Putamen (tissue), 1 donor: ENCODE measurements around the gene ARMC9.

Experiments used
- DNase-seq: peaks from one replicate; pipeline ENCODE4 v3.0.0-alpha.2; 2016; ENCODE audit warnings: low spot score

The ARMC9 gene

GRCh38 chr2:231204581-231204980, 6.2 kb downstream of the ARMC9 start:
- no peak for DNase-seq

DNA sequence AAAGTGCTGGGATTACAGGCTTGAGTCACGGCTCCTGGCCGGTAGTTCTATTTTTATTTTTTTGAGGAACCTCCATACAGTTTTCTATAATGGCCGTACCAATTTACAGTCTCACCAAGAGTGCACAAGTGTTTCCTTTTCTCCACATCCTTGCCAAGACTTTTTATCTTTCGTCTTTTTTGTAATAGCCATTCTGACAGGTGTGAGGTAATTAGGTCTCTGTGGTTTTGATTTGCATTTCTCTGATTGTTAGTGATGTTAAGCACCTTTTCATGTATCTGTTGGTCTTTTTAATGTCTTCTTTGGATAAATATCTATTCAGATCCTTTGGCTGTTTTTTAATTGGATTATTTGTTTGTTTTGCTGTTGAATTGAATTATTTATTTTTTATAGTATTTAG, 9.3 kb downstream of the ARMC9 start:
- no peak for DNase-seq

GRCh38 chr2:231210782-231211181, 12.4 kb downstream of the ARMC9 start:
- no peak for DNase-seq

- no peak for DNase-seq
These were observed 13.1 kb downstream of the ARMC9 start for GRCh38 chr2:231211486-231211885.

GRCh38 chr2:231212329-231212845, 14.0 kb downstream of the ARMC9 start:
- DNase-seq, result no peak

GRCh38 chr2:231213931-231214642, 15.7 kb downstream of the ARMC9 start:
- no peak for DNase-seq

DNA sequence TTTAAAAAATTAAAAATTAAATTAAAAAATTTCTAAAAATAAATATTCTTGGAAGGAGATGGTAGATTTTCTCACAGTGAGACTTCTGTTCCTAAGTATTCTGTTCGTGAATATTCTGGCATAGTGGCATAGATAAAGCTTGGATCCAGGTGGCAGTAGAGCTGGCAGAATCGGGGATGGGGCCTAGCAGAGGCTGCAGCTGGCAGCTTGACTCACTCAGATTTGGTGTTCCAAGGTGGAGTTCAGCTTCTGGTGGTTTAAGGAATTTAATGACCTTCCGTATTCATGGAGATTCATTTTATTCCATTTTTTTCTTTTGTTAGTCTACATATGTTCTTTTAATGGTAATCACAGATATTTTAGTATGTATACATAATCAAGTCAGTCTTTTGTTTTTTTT, 19.9 kb downstream of the ARMC9 start:
- no peak for DNase-seq

- no peak for DNase-seq
These were observed 20.9 kb downstream of the ARMC9 start for GRCh38 chr2:231219289-231219688.

DNA sequence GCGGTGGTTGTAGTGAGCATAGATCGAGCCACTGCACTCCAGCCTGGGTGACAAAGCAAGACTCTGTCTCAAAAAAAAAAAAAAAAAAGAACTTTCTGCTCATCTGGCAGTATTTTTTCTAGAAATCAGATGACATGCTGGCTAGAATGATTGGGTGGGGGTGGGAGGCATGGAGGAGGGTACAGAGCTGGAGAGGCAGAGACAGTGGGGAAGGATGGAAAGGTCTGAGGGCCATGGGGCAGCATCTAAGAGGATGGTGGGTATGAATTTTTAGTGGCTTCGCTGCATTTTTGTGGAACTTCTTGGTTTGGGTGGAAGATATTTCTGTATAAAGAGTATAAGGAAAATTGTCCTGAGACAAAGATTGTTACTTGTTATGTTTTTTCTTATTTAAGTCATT, 23.3 kb downstream of the ARMC9 start:
- DNase-seq, result no peak

DNA sequence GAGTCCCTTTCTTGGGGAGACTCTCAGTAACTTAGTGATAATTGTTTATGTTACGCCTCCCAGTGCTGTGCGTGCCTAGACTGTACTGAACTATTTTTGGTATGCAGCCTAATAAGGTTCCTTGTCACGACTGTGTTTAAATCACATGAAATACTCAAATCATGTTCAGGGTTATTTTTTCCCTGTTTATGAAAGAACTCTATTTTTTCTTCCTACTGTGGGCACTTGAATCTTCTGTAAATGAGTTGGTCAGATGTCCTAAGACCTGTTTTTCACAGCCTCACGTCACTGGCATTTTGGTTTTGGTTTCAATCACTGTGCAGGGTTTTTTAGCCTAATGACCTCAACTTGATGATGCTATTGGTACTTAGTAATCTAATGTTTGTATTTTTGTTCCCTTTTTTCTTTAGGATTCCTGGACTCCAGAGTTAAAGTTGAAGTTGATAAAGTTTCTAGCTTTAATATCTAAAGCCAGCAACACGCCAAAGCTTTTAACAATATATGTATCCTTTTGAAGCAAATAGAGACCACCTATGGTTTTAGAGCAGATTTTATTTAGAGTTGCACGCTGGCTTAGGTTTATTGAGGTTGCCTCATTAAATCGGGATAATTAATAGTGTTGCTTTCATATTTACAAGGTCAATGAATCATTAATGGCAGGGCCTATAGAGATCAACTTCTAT, 24.0 kb downstream of the ARMC9 start:
- no peak for DNase-seq

GRCh38 chr2:231223001-231223375, 24.6 kb downstream of the ARMC9 start:
- DNase-seq, result no peak

DNA sequence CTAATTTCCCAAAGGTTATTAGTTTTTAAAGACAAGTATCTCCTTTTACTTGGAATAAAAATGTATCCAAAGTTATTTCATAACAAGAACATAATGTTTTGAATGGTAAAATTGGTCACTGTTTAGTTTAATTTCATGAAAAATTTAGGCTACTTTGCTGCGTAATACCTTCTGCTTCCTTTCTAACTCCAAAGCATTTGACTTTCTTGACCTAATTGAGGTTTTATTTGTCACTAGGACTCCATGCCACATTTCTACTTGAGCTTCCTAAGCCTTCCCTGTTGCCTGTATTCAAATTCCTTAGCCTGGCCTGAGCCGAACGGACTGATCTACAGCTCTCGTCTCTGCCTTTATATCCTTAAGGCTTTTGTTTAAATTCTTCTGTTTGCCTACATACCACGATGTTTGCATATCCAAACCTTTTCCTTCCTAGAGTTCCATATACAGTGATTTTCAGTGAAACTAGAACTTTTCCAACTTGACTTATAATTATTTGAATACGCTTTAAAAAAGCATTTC, 25.1 kb downstream of the ARMC9 start:
- no peak for DNase-seq

GRCh38 chr2:231227310-231228162, 29.1 kb downstream of the ARMC9 start:
- DNase-seq, result peak; percentile 86

GRCh38 chr2:231228223-231228622, 29.8 kb downstream of the ARMC9 start:
- DNase-seq, result no peak

DNA sequence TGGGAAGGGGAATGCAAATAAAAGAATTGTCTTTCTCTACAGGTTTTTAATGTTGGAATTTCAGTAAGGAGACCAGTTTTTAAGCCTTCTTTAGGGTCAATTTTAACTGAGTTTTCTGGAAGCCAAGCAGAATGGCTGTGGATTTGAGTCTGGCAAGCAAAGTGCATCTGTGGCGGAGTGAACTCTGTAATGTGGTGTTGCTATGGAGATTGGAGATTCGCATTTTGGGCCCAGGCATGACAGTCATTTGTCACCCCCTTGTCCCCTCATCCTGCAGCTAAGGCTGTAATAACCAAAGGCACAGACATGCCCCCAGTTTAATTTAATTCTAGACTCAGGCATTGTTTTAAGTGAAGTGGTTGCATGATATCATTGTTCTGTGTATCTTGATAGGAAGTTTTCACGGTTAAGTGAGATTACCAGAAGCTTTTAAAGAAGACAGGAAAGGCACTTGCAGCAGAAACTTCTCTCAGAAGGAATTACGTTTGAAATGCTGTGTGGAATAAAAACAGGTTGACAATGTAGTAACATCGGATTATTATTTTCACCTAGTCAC, 30.6 kb downstream of the ARMC9 start:
- no peak for DNase-seq

DNA sequence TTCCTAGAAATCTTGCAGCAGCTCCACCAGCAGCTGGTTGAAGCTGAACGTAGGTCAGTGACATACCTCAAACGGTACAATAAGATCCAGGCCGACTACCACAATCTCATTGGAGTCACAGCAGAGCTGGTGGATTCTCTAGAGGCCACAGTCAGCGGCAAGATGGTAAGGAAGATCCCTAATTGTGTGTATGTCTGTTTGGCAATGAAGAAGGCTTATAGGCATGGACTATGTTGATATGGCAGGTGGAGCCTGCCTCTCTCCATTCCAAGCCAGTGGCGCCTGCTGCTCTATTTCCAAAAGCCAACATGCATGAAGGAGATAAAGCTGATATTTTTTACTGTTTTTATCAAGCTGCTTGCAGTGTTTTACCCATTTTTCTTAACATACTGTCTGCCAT, 36.8 kb downstream of the ARMC9 start:
- no peak for DNase-seq

DNA sequence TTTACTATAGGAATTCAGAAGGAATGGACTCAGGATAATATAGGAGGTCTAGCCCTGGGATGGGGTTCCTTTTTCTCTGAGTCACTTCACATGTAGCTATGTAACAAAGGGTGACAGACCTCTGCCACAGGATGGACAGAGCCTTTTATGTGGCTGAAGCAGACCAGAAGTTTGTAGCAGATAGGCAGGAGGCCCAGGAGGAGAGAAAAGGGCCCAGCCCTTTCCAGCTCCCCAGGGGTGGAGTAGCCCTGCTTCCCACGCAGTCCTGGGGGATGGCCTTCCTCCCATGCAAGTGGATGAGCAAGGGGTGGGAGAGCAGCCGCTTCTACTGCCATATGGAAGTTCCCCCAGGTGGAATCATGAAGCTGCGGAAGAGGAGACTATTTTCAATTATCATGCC, 40.3 kb downstream of the ARMC9 start:
- DNase-seq, result no peak

DNA sequence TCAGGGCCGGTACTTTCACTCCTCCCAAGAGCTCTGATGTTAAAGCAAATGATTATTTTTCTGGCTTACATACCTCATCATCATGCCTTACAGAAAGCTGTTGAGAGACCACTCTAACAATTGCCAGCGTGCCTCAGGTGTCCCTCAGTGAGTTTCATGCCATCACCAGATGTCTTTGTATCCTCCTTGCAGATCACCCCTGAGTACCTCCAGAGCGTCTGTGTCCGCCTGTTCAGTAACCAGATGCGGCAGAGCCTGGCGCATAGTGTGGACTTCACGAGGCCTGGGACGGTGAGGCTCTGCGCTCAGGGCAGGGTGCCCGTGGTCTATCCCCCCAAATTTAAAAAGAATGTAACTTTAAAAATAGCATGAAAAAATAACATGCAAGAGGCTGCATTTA, 41.3 kb downstream of the ARMC9 start:
- DNase-seq, result no peak

- DNase-seq, result no peak
These were observed 43.5 kb downstream of the ARMC9 start for GRCh38 chr2:231241755-231242507.

DNA sequence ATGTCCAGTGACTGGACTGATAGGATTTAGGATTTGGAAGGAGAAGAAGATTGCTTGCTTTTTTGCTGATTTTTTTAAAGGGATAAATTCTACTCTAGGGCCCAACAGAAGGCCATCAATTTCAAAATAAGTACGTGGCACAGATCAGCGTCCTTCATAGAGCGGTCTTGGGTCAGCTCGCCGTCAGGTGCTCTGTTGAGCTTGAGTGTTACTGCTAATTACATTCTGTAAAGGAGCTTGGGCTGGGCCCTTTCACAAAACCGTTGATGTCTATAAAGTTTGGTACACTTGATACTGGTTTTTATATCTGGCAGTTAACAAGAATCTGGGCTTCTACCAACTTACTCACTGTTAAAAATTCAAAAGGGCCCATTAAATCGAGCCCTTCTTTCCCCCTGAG, 45.4 kb downstream of the ARMC9 start:
- DNase-seq, result no peak
